OCI-LY1 (cell line): Measurements from ENCODE around the gene PHLPP1.

Source experiments
- H2AFZ ChIP-seq: fragments of 200-600 bp; sonication (generic), shearing (Covaris generic); 2 replicates; pipeline ENCODE4 v1.6.0; 2014; ENCODE audit warnings: antibody characterized with exemption, mild to moderate bottlenecking, low read length
- H3F3A ChIP-seq: fragments of 200-600 bp; sonication (generic), shearing (Covaris generic); 2 replicates; pipeline ENCODE4 v1.6.0; 2014; ENCODE audit warnings: mild to moderate bottlenecking, antibody characterized with exemption, low read length, moderate library complexity; ENCODE audit not compliant: insufficient read depth
- H3K27ac ChIP-seq: fragments of 200-600 bp; sonication (generic); 2 replicates; pipeline ENCODE4 v1.5.1; 2014; ENCODE audit warnings: low read length, mixed run types, mild to moderate bottlenecking, low read depth; ENCODE audit not compliant: poor library complexity, severe bottlenecking
- H3K27me3 ChIP-seq: fragments of 200-600 bp; sonication (generic); 2 replicates; pipeline ENCODE4 v1.6.0; 2014; ENCODE audit warnings: antibody characterized with exemption, mild to moderate bottlenecking, low read length, moderate library complexity; ENCODE audit not compliant: insufficient read depth
- H3K36me3 ChIP-seq: fragments of 200-600 bp; sonication (generic); 2 replicates; pipeline ENCODE4 v1.6.1; 2014; ENCODE audit warnings: mild to moderate bottlenecking, antibody characterized with exemption, low read length, moderate library complexity, mixed read lengths; ENCODE audit not compliant: insufficient read depth
- H3K4me1 ChIP-seq: fragments of 200-600 bp; sonication (generic); 2 replicates; pipeline ENCODE4 v1.5.1; 2014; ENCODE audit warnings: mild to moderate bottlenecking, low read length, moderate library complexity; ENCODE audit not compliant: insufficient read depth, severe bottlenecking
- H3K4me2 ChIP-seq: fragments of 200-600 bp; sonication (generic), shearing (Covaris generic); 2 replicates; pipeline ENCODE4 v1.6.1; 2014; ENCODE audit warnings: low read length
- H3K4me3 ChIP-seq: fragments of 200-600 bp; sonication (generic); 2 replicates; pipeline ENCODE4 v1.5.1; 2014; ENCODE audit warnings: low read length, low read depth, mild to moderate bottlenecking, mixed read lengths; ENCODE audit not compliant: poor library complexity, severe bottlenecking
- H3K79me2 ChIP-seq: fragments of 200-600 bp; shearing (Covaris generic); 2 replicates; pipeline ENCODE4 v1.6.1; 2016; ENCODE audit warnings: mixed run types, low read length, mixed read lengths; ENCODE audit not compliant: insufficient read depth
- H3K9ac ChIP-seq: fragments of 200-600 bp; sonication (generic), shearing (Covaris generic); 2 replicates; pipeline ENCODE4 v1.6.1; 2014; ENCODE audit warnings: mild to moderate bottlenecking, low read length, mixed read lengths
- H3K9me2 ChIP-seq: fragments of 200-600 bp; sonication (generic), shearing (Covaris generic); 2 replicates; pipeline ENCODE4 v1.6.1; 2014; ENCODE audit warnings: low read depth, mild to moderate bottlenecking, low read length, mixed read lengths
- H3K9me3 ChIP-seq: fragments of 200-600 bp; shearing (Covaris generic); 2 replicates; pipeline ENCODE4 v1.6.1; 2014; ENCODE audit warnings: low read length, mixed read lengths
- H4K20me1 ChIP-seq: fragments of 200-600 bp; sonication (generic), shearing (Covaris generic); 2 replicates; pipeline ENCODE4 v1.6.0; 2016; ENCODE audit warnings: mild to moderate bottlenecking, low read length; ENCODE audit not compliant: insufficient read depth
- EZH2 ChIP-seq: fragments of 200-600 bp; sonication (generic), shearing (Covaris generic); IDR thresholded peaks from 2 replicates; pipeline ENCODE4 v1.8.0; 2017; ENCODE audit warnings: borderline replicate concordance, mixed run types, mild to moderate bottlenecking, antibody characterized with exemption, low read length, moderate library complexity, mixed read lengths
- TF ChIP-seq, protein P1 (sequence below): fragments of 200-600 bp; sonication (generic), shearing (Covaris generic); IDR thresholded peaks from 2 replicates; pipeline ENCODE4 v1.5.1; 2017; ENCODE audit warnings: mild to moderate bottlenecking, antibody characterized with exemption, low read length, moderate library complexity, mixed read lengths

Gene PHLPP1

GRCh38 chr18:62847081-62847480, 131.7 kb downstream of the PHLPP1 start:
- H3K9me2 ChIP-seq = no peaks in the 10 kb centered on the region
- H4K20me1 ChIP-seq = no peaks in the 10 kb centered on the region
- H3K9ac ChIP-seq = no peak overlapping the region
- H3K4me1 ChIP-seq = peaks cover 8% of the 10 kb centered on the region
- H3F3A ChIP-seq = no peaks in the 10 kb centered on the region
- no peak overlapping the region for H3K4me3 ChIP-seq
- H3K9me3 ChIP-seq = no peaks in the 10 kb centered on the region
- H3K79me2 ChIP-seq = no peaks in the 10 kb centered on the region
- no peak overlapping the region for H3K27ac ChIP-seq
- no peak for TF ChIP-seq EZH2
- TF ChIP-seq, protein P1, sequence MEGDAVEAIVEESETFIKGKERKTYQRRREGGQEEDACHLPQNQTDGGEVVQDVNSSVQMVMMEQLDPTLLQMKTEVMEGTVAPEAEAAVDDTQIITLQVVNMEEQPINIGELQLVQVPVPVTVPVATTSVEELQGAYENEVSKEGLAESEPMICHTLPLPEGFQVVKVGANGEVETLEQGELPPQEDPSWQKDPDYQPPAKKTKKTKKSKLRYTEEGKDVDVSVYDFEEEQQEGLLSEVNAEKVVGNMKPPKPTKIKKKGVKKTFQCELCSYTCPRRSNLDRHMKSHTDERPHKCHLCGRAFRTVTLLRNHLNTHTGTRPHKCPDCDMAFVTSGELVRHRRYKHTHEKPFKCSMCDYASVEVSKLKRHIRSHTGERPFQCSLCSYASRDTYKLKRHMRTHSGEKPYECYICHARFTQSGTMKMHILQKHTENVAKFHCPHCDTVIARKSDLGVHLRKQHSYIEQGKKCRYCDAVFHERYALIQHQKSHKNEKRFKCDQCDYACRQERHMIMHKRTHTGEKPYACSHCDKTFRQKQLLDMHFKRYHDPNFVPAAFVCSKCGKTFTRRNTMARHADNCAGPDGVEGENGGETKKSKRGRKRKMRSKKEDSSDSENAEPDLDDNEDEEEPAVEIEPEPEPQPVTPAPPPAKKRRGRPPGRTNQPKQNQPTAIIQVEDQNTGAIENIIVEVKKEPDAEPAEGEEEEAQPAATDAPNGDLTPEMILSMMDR = no peak
- H2AFZ ChIP-seq = no peak overlapping the region
- no peak overlapping the region for H3K4me2 ChIP-seq
- no peaks in the 10 kb centered on the region for H3K27me3 ChIP-seq
- no peaks in the 10 kb centered on the region for H3K36me3 ChIP-seq

DNA sequence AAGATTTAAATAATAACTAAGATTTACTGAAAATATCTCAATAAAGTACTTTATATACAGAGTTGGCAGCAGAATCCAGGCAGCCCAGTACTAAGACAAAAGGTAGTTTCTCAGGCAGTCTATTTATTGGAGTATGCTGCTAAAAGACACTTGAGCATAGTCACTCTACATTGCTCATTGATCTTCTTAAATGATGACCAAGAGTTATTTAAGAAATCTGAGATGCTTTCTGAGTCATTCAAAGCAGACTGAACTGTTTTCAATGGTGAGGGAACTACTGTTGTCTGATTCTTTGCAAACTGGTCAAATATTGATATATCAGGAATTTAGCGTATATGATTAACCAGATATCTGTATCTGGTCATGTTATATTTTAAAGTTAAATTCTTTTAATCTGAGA, 133.6 kb downstream of the PHLPP1 start:
- Histone ChIP-seq H4K20me1 (no peaks in the 10 kb centered on the region), H3K4me1 (peaks cover 8% of the 10 kb centered on the region), H3K4me3 (no peak overlapping the region), H3K27me3 (no peaks in the 10 kb centered on the region), H3K9me3 (no peaks in the 10 kb centered on the region), H3K79me2 (no peaks in the 10 kb centered on the region), H3K27ac (no peak overlapping the region), H3K9ac (no peak overlapping the region), H3K36me3 (no peaks in the 10 kb centered on the region), H3K9me2 (no peaks in the 10 kb centered on the region), H3K4me2 (no peak overlapping the region), H3F3A (no peaks in the 10 kb centered on the region), H2AFZ (no peak overlapping the region)
- TF ChIP-seq EZH2 = no peak
- TF ChIP-seq, protein P1 = no peak

DNA sequence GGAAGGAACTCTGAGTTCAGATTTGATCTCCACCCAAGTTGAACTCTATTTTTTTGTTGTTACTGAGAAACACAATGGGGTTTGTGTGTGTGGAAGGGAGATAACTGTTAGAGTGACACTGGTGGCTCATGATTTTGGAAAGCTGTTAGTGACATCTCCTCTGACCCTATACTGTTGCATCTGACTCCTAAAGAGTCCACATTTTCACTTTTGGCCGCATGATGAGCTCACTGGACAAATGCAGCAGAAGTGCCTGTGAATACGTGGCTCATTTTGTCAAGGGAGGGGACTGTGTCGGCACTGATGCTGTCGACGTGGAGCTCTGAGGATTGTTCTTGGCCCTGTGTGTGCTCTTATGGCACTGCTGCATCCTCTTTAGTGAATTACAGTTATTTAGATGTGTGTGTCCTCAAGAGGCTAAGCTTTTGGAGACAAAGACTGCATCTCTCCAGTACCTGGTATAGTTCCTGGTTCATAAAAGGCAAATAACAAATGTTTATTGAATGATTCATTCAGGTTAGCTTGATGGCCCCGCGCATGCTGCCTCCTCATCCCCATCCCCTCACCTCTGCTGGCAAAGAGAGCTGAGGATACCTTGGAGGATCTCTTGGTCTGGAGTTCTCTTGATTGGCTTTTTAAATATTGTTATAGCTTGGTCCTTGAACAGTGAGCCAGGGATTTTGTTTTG, 135.4 kb downstream of the PHLPP1 start:
- Histone ChIP-seq H3K4me2 (no peak overlapping the region), H3K4me1 (no peaks in the 10 kb centered on the region), H3K27ac (no peak overlapping the region)

GRCh38 chr18:62852851-62853250, 137.5 kb downstream of the PHLPP1 start:
- no peaks in the 10 kb centered on the region for H4K20me1 ChIP-seq

More for the DNA sequence above, 135.4 kb downstream of the PHLPP1 start:
- no peak for TF ChIP-seq EZH2
- no peaks in the 10 kb centered on the region for H3K36me3 ChIP-seq
- H2AFZ ChIP-seq = no peak overlapping the region
- H3K9me3 ChIP-seq = no peaks in the 10 kb centered on the region
- H4K20me1 ChIP-seq = no peaks in the 10 kb centered on the region
- H3F3A ChIP-seq = no peaks in the 10 kb centered on the region
- H3K4me3 ChIP-seq = no peak overlapping the region
- no peaks in the 10 kb centered on the region for H3K9me2 ChIP-seq
- no peaks in the 10 kb centered on the region for H3K27me3 ChIP-seq
- H3K79me2 ChIP-seq = no peaks in the 10 kb centered on the region
- H3K9ac ChIP-seq = no peak overlapping the region

More at GRCh38 chr18:62852851-62853250, 137.5 kb downstream of the PHLPP1 start:
- Histone ChIP-seq H3K27ac (no peak overlapping the region), H3K27me3 (no peaks in the 10 kb centered on the region), H3K9ac (no peak overlapping the region), H3K36me3 (no peaks in the 10 kb centered on the region), H3K9me3 (no peaks in the 10 kb centered on the region), H3K9me2 (no peaks in the 10 kb centered on the region), H3K4me3 (no peak overlapping the region), H3K4me2 (no peak overlapping the region), H3K79me2 (no peaks in the 10 kb centered on the region), H3K4me1 (no peaks in the 10 kb centered on the region), H2AFZ (no peak overlapping the region), H3F3A (no peaks in the 10 kb centered on the region)
- no peak for TF ChIP-seq EZH2
- TF ChIP-seq, protein P1 = no peak
